Osteocyte (in vitro differentiated cells): ENCODE results near the gene GALNT7. TPM values are rescaled to one million over a fixed set of nuclear protein-coding genes. Genes with fewer than 3 reads are reported as not detected.

ENCODE experiments used
- DNase-seq: peaks from one replicate; pipeline ENCODE4 v3.0.0; 2021; ENCODE audit warnings: mixed read lengths; ENCODE audit not compliant: unreplicated experiment; ENCODE audit errors: extremely low spot score
- H3K27ac Mint-ChIP-seq: one replicate; pipeline ENCODE4 v1.8.0; 2021; ENCODE audit warnings: mild to moderate bottlenecking, mixed read lengths; ENCODE audit not compliant: unreplicated experiment
- H3K27me3 Mint-ChIP-seq: one replicate; pipeline ENCODE4 v1.8.0; 2021; ENCODE audit warnings: mixed read lengths; ENCODE audit not compliant: unreplicated experiment
- H3K36me3 Mint-ChIP-seq: one replicate; pipeline ENCODE4 v1.8.0; 2021; ENCODE audit warnings: mixed read lengths; ENCODE audit not compliant: unreplicated experiment
- H3K4me1 Mint-ChIP-seq: one replicate; pipeline ENCODE4 v1.8.0; 2021; ENCODE audit warnings: mixed read lengths; ENCODE audit not compliant: unreplicated experiment
- H3K4me3 Mint-ChIP-seq: one replicate; pipeline ENCODE4 v1.8.0; 2021; ENCODE audit warnings: mild to moderate bottlenecking, moderate library complexity, mixed read lengths; ENCODE audit not compliant: unreplicated experiment
- H3K9me3 Mint-ChIP-seq: one replicate; pipeline ENCODE4 v1.8.0; 2021; ENCODE audit warnings: mixed read lengths; ENCODE audit not compliant: unreplicated experiment
- CTCF ChIP-seq: fragments of 200-600 bp; sonication (generic); IDR thresholded peaks from 2 replicates; pipeline ENCODE4 v1.5.0; 2021; ENCODE audit warnings: antibody characterized with exemption, mild to moderate bottlenecking, moderate library complexity
- total RNA-seq: library from RNA; stranded (reverse); gene quantifications from 2 replicates; pipeline ENCODE4 v1.2.1, GENCODE V29; 2021

The GALNT7 gene
- total RNA-seq, 1 donor from 2014 or later, result 38.5 TPM

DNA sequence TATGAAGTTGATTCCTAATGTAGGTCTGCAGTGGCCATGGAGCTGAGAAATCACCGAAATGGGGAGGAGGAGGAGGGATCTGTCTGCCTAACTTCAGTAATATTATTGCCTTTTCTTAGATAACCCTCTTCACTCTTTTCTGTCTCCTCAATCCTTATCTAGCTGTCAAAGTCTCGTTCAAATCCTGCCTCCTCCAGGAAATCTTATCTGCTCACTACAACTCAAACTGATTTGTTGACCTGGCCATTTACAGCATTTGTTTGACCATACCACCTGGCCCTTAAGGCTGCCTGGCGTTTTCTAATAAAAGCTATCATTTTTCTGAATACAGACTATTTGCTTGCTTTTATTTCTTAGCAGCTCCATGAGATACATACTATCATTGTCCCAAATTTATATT lies 33.8 kb downstream of the GALNT7 start:
- no peak overlapping the region for H3K27ac Mint-ChIP-seq
- no peaks in the 10 kb centered on the region for H3K27me3 Mint-ChIP-seq
- H3K4me1 Mint-ChIP-seq, result no peaks in the 10 kb centered on the region
- H3K4me3 Mint-ChIP-seq, result no peak overlapping the region
- H3K9me3 Mint-ChIP-seq, result peaks cover 9% of the 10 kb centered on the region
- H3K36me3 Mint-ChIP-seq, result peaks cover 10% of the 10 kb centered on the region
- DNase-seq, result no peak
- TF ChIP-seq CTCF, result no peak

DNA sequence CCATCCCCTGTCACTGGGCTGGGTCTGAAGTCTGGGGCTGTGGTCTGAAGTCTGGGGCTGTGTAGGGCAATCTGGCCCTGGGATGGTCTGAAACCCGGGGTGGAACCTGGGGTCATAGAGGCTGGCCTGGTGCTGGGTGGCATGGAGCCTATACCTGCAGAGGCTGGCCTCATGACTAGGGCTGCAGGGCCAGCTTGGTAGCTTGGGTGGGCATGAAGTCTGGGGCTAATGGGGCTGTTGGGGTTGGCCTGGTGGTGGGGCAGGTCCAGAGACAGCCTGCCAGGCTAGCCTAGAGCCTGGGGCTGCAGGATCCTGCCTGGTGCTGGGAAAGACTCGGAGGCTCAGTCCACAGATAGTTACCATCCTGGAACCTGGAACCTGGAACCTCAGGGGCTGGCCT lies 37.0 kb downstream of the GALNT7 start:
- Mint-ChIP-seq H3K4me1 (peaks cover 4% of the 10 kb centered on the region), H3K9me3 (peaks cover 9% of the 10 kb centered on the region), H3K36me3 (peaks cover 10% of the 10 kb centered on the region), H3K27me3 (no peaks in the 10 kb centered on the region), H3K27ac (no peak overlapping the region), H3K4me3 (no peak overlapping the region)
- TF ChIP-seq CTCF, result no peak
- no peak for DNase-seq

GRCh38 chr4:173208420-173208819 lies 39.8 kb downstream of the GALNT7 start:
- Mint-ChIP-seq H3K27ac (no peak overlapping the region), H3K4me3 (no peak overlapping the region), H3K4me1 (peaks cover 19% of the 10 kb centered on the region), H3K36me3 (peaks cover 10% of the 10 kb centered on the region), H3K27me3 (no peaks in the 10 kb centered on the region), H3K9me3 (peaks cover 9% of the 10 kb centered on the region)
- TF ChIP-seq CTCF, result no peak
- DNase-seq, result no peak

- H3K9me3 Mint-ChIP-seq, result no peaks in the 10 kb centered on the region
- no peaks in the 10 kb centered on the region for H3K27me3 Mint-ChIP-seq
- no peak overlapping the region for H3K4me3 Mint-ChIP-seq
- DNase-seq, result no peak
- no peak for TF ChIP-seq CTCF
- peaks cover 39% of the 10 kb centered on the region for H3K4me1 Mint-ChIP-seq
- H3K27ac Mint-ChIP-seq, result no peak overlapping the region
- H3K36me3 Mint-ChIP-seq, result no peaks in the 10 kb centered on the region
These were observed 42.6 kb downstream of the GALNT7 start for GRCh38 chr4:173211222-173211621.

DNA sequence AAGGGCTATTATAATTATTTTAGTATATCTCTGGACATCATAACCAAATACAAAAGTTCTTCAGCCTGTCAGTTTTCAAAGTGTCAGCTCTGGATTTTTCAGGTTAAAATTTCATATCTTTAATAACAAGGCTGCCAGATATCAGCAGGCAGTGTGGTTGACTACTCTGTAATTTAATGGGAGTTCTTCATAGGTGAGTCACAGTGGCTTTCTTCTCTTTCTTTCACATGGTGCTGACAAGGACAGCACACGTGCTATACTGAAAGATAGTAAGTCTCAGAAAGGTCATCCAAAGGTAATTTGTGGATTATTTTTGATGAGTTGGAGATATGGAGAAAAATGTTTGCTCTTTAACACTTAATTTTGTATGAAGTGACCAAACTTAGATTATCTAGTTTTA lies 43.2 kb downstream of the GALNT7 start:
- H3K4me1 Mint-ChIP-seq, result peaks cover 39% of the 10 kb centered on the region
- H3K27me3 Mint-ChIP-seq, result no peaks in the 10 kb centered on the region
- no peak overlapping the region for H3K4me3 Mint-ChIP-seq
- no peak for TF ChIP-seq CTCF
- no peaks in the 10 kb centered on the region for H3K9me3 Mint-ChIP-seq
- no peak for DNase-seq
- no peak overlapping the region for H3K27ac Mint-ChIP-seq
- H3K36me3 Mint-ChIP-seq, result no peaks in the 10 kb centered on the region
